ENCODE measurements around the gene TPD52L2.
"Not testable (repeated sequence)": the region's sequence is repeated elsewhere in the genome, so short reads cannot be mapped to it uniquely, and the experiment has no call there.

TPD52L2 gene

GRCh38 chr20:63857764-63858392 lies 7.2 kb upstream of the TPD52L2 start:
- DNase-seq, result no peak

GRCh38 chr20:63858393-63859165 lies 6.5 kb upstream of the TPD52L2 start:
- DNase-seq, result peak in 1 of 2 experiments; percentile 56

- DNase-seq, result no peak
Measured at GRCh38 chr20:63859166-63859699, 5.8 kb upstream of the TPD52L2 start.

GRCh38 chr20:63860325-63861051 lies 4.6 kb upstream of the TPD52L2 start:
- DNase-seq, result no peak

GRCh38 chr20:63861365-63861934 lies 3.6 kb upstream of the TPD52L2 start, which contains the start of gene ABHD16B:
Gene ABHD16B, plus strand, starts transcription at chr20:63861498. Its CDS starts 43 bp downstream, at chr20:63861541.
- DNase-seq, result no peak

GRCh38 chr20:63861981-63862901 lies 2.8 kb upstream of the TPD52L2 start:
- DNase-seq, result no peak

- DNase-seq, result no peak
Measured at GRCh38 chr20:63863021-63863797, 1.9 kb upstream of the TPD52L2 start.

- DNase-seq, result peak; percentile 85 to 89
Measured at GRCh38 chr20:63863798-63864544, 1.1 kb upstream of the TPD52L2 start.

- no peak for DNase-seq
Measured at GRCh38 chr20:63864545-63864977, 509 bp upstream of the TPD52L2 start.

GRCh38 chr20:63867042-63867441 lies 2.0 kb downstream of the TPD52L2 start:
- not testable (repeated sequence) for DNase-seq

- no peak for DNase-seq
Measured at GRCh38 chr20:63868264-63868663, 3.2 kb downstream of the TPD52L2 start.

GRCh38 chr20:63873477-63873971 lies 8.5 kb downstream of the TPD52L2 start:
- DNase-seq, result no peak

- DNase-seq, result not testable (repeated sequence)
Measured at GRCh38 chr20:63874241-63874640, 9.2 kb downstream of the TPD52L2 start.

- DNase-seq, result no peak
Measured at GRCh38 chr20:63876489-63877036, 11.5 kb downstream of the TPD52L2 start.

GRCh38 chr20:63877755-63878470 lies 12.8 kb downstream of the TPD52L2 start:
- DNase-seq, result no peak

- DNase-seq, result no peak
Measured at GRCh38 chr20:63878899-63879663, 14.0 kb downstream of the TPD52L2 start.

- DNase-seq, result not testable (repeated sequence)
Measured at GRCh38 chr20:63880901-63881300, 15.8 kb downstream of the TPD52L2 start.

Data from SHP77 (cell line).